Suprapubic skin (tissue), 4 donors: ENCODE data around the gene STARD3NL. TPM values are rescaled to one million over a fixed set of nuclear protein-coding genes. Genes with fewer than 3 reads are reported as not detected.

Experiments
- DNase-seq, 2 donors: peaks; one replicate each; pipeline ENCODE4 v3.0.0-alpha.2; 2019; ENCODE audit warnings: low spot score in 2 of 2
- H3K27ac ChIP-seq: fragments of 200-600 bp; sonication (generic); one replicate; pipeline ENCODE4 v1.5.1; 2019
- H3K27me3 ChIP-seq: fragments of 200-600 bp; sonication (generic); one replicate; pipeline ENCODE4 v1.5.1; 2019
- H3K36me3 ChIP-seq: fragments of 200-600 bp; sonication (generic); one replicate; pipeline ENCODE4 v1.5.1; 2019
- H3K4me1 ChIP-seq: fragments of 200-600 bp; sonication (generic); one replicate; pipeline ENCODE4 v1.5.1; 2019
- H3K4me3 ChIP-seq: fragments of 200-600 bp; sonication (generic); one replicate; pipeline ENCODE4 v1.5.1; 2019; ENCODE audit warnings: mild to moderate bottlenecking
- H3K9me3 ChIP-seq: fragments of 200-600 bp; sonication (generic); one replicate; pipeline ENCODE4 v1.5.1; 2019
- CTCF ChIP-seq, 2 donors: fragments of 200-600 bp in 1 of 2; fragments of 450-650 bp in 1 of 2; sonication (generic) in 1 of 2; IDR thresholded peaks; one replicate each; pipeline ENCODE4 v1.5.1; 2016 to 2019; ENCODE audit warnings: antibody characterized with exemption in 2 of 2, mild to moderate bottlenecking in 1 of 2, moderate library complexity in 1 of 2
- EP300 ChIP-seq: sonication (generic); formaldehyde crosslinking; IDR thresholded peaks from one replicate; pipeline ENCODE4 v1.6.1; 2017; ENCODE audit warnings: antibody characterized with exemption
- POLR2A ChIP-seq, 2 donors: fragments of 450-650 bp; IDR thresholded peaks; one replicate each; pipeline ENCODE4 v1.6.1; 2017; ENCODE audit warnings: antibody characterized with exemption in 2 of 2, mild to moderate bottlenecking in 2 of 2, moderate library complexity in 2 of 2
- POLR2AphosphoS5 ChIP-seq, 3 donors: sonication (generic); formaldehyde crosslinking; IDR thresholded peaks; one replicate each; pipeline ENCODE4 v1.6.1; 2017; ENCODE audit warnings: antibody characterized with exemption in 3 of 3
- WGBS: methylation state at CpG from one replicate; pipeline ENCODE4 v1.1.5; 2018; 5-methylcytosine and 5-hydroxymethylcytosine counted together
- total RNA-seq, 4 donors: library from RNA; depleted of rRNA; stranded (reverse); fragments of >200 nt; gene quantifications; one replicate each; pipeline ENCODE4 v1.1.0, GENCODE V29; 2016

The STARD3NL gene
- total RNA-seq, 4 donors from 2014 or later, result 7.4 to 12.4 (median 7.9) TPM

GRCh38 chr7:38190011-38190410 is 12.0 kb downstream of the STARD3NL start:
- Histone ChIP-seq H3K4me3 (no peak overlapping the region), H3K9me3 (no peaks in the 10 kb centered on the region), H3K4me1 (no peaks in the 10 kb centered on the region), H3K36me3 (no peaks in the 10 kb centered on the region), H3K27ac (no peak overlapping the region), H3K27me3 (no peaks in the 10 kb centered on the region)
- TF ChIP-seq CTCF (IDR thresholded peaks at IDR 0.05) (no peak), EP300 (no peak), POLR2A (IDR thresholded peaks at IDR 0.05) (no peak), POLR2AphosphoS5 (IDR thresholded peaks at IDR 0.05) (no peak)
- DNase-seq, result no peak

- Histone ChIP-seq H3K36me3 (no peaks in the 10 kb centered on the region), H3K9me3 (no peaks in the 10 kb centered on the region), H3K4me3 (no peak overlapping the region), H3K27me3 (no peaks in the 10 kb centered on the region), H3K27ac (no peak overlapping the region), H3K4me1 (peaks cover 7% of the 10 kb centered on the region)
- no peak for DNase-seq
- TF ChIP-seq EP300 (no peak), POLR2A (IDR thresholded peaks at IDR 0.05) (no peak), POLR2AphosphoS5 (IDR thresholded peaks at IDR 0.05) (no peak), CTCF (IDR thresholded peaks at IDR 0.05) (no peak)
- 95% methylated on average over 1 of the region's 1 CpG for WGBS
Measured at GRCh38 chr7:38191791-38192190, 13.7 kb downstream of the STARD3NL start.

- TF ChIP-seq EP300 (no peak), CTCF (IDR thresholded peaks at IDR 0.05) (no peak), POLR2AphosphoS5 (IDR thresholded peaks at IDR 0.05) (no peak), POLR2A (IDR thresholded peaks at IDR 0.05) (no peak)
- Histone ChIP-seq H3K4me3 (no peak overlapping the region), H3K9me3 (no peaks in the 10 kb centered on the region), H3K4me1 (peaks cover 8% of the 10 kb centered on the region), H3K27ac (no peak overlapping the region), H3K27me3 (no peaks in the 10 kb centered on the region), H3K36me3 (no peaks in the 10 kb centered on the region)
- no peak for DNase-seq
- WGBS, result 97% methylated on average over 2 of the region's 2 CpGs
Measured at GRCh38 chr7:38192327-38192726, 14.3 kb downstream of the STARD3NL start.

GRCh38 chr7:38195804-38196595 is 18.0 kb downstream of the STARD3NL start:
- peaks cover 17% of the 10 kb centered on the region for H3K4me1 ChIP-seq
- 72% methylated on average over 4 of the region's 4 CpGs for WGBS

More at GRCh38 chr7:38195804-38196595, 18.0 kb downstream of the STARD3NL start:
- Histone ChIP-seq H3K4me3 (no peak overlapping the region), H3K9me3 (no peaks in the 10 kb centered on the region), H3K36me3 (no peaks in the 10 kb centered on the region), H3K27me3 (no peaks in the 10 kb centered on the region), H3K27ac (no peak overlapping the region)
- TF ChIP-seq POLR2AphosphoS5 (IDR thresholded peaks at IDR 0.05) (no peak), EP300 (no peak), CTCF (IDR thresholded peaks at IDR 0.05) (no peak), POLR2A (IDR thresholded peaks at IDR 0.05) (no peak)
- no peak for DNase-seq
